ENCODE results near the gene SKAP1.
"Not testable (repeated sequence)": the region's sequence is repeated elsewhere in the genome, so short reads cannot be mapped to it uniquely, and the experiment has no call there.

Gene SKAP1

GRCh38 chr17:48429638-48430586 is at the start of gene SKAP1:
TSS of gene SKAP1 (minus strand) at chr17:48430214.
- DNase-seq, result peak; percentile 32 to 65 (median 50)

- DNase-seq, result no peak
These were observed 49.0 kb upstream of the SKAP1 start for GRCh38 chr17:48479014-48479402.

- DNase-seq, result no peak
These were observed 48.4 kb upstream of the SKAP1 start for GRCh38 chr17:48478224-48479013.

- DNase-seq, result no peak
These were observed 47.2 kb upstream of the SKAP1 start for GRCh38 chr17:48477221-48477620.

GRCh38 chr17:48472411-48473281 is 42.6 kb upstream of the SKAP1 start:
- DNase-seq, result no peak

- no peak for DNase-seq
These were observed 41.9 kb upstream of the SKAP1 start for GRCh38 chr17:48471817-48472410.

- no peak for DNase-seq
These were observed 40.5 kb upstream of the SKAP1 start for GRCh38 chr17:48470388-48471034.

- no peak for DNase-seq
These were observed 39.2 kb upstream of the SKAP1 start for GRCh38 chr17:48469227-48469626.

GRCh38 chr17:48468299-48468698 is 38.3 kb upstream of the SKAP1 start:
- DNase-seq, result no peak

GRCh38 chr17:48465884-48466283 is 35.9 kb upstream of the SKAP1 start:
- no peak for DNase-seq

- DNase-seq, result no peak
These were observed 33.5 kb upstream of the SKAP1 start for GRCh38 chr17:48463526-48463925.

- no peak for DNase-seq
These were observed 32.9 kb upstream of the SKAP1 start for GRCh38 chr17:48462946-48463345.

- DNase-seq, result no peak
These were observed 30.0 kb upstream of the SKAP1 start for GRCh38 chr17:48460052-48460451.

- DNase-seq, result no peak
These were observed 29.2 kb upstream of the SKAP1 start for GRCh38 chr17:48459070-48459844.

- peak; percentile 54 to 85 (median 71) for DNase-seq
These were observed 27.2 kb upstream of the SKAP1 start for GRCh38 chr17:48457080-48457836.

- no peak for DNase-seq
These were observed 26.6 kb upstream of the SKAP1 start for GRCh38 chr17:48456589-48456988.

- no peak for DNase-seq
These were observed 25.8 kb upstream of the SKAP1 start for GRCh38 chr17:48455791-48456190.

- peak in 3 of 6 experiments; percentile 71 to 81 (median 80) for DNase-seq
These were observed 23.4 kb upstream of the SKAP1 start for GRCh38 chr17:48453447-48453846.

GRCh38 chr17:48451489-48451888 is 21.5 kb upstream of the SKAP1 start:
- no peak for DNase-seq

- DNase-seq, result not testable (repeated sequence)
These were observed 19.3 kb upstream of the SKAP1 start for GRCh38 chr17:48449335-48449734.

All from stimulated activated naive CD4-positive, alpha-beta T cell (primary cell).